GM13976 (cell line): ENCODE data around the gene KIF6.

Experiments used
- DNase-seq: peaks from one replicate; pipeline ENCODE4 v3.0.0; 2012; ENCODE audit warnings: low spot score
- in situ Hi-C: fragments of 300-500 bp; cut with MboI; formaldehyde crosslinking; loops from one replicate; pipeline ENCODE4 v1.12.0; 2022; ENCODE audit warnings: low sequenced_read_pairs, mixed read lengths, inconsistent platforms; ENCODE audit not compliant: unreplicated experiment
- TF ChIP-seq, protein P1 (sequence below): IDR thresholded peaks from 2 replicates; pipeline ENCODE4 v1.5.1; 2012; ENCODE audit warnings: borderline replicate concordance, mild to moderate bottlenecking; ENCODE audit not compliant: insufficient read depth; ENCODE audit errors: extremely low read depth, missing control alignments, control extremely low read depth

KIF6 gene

DNA sequence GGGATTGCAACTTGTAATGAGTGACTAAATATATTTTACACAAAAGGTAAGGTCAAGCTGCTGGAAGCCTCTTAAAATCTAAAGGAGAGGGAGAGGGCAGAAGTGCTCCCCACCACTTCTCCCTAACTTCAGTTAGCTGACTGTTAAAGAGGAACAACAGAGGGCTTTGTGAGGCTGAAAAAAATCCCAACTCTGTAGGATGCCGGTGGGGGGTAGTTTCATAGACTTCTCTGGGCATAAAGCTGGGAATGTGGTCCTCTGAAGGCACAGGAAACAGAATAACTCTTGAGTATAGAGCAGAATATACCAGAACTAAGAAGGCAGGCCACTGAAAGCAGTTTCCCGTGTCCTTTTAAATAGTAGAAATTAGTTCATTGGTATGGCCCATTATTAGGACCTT, 71.6 kb downstream of the KIF6 start:
- TF ChIP-seq, protein P1, sequence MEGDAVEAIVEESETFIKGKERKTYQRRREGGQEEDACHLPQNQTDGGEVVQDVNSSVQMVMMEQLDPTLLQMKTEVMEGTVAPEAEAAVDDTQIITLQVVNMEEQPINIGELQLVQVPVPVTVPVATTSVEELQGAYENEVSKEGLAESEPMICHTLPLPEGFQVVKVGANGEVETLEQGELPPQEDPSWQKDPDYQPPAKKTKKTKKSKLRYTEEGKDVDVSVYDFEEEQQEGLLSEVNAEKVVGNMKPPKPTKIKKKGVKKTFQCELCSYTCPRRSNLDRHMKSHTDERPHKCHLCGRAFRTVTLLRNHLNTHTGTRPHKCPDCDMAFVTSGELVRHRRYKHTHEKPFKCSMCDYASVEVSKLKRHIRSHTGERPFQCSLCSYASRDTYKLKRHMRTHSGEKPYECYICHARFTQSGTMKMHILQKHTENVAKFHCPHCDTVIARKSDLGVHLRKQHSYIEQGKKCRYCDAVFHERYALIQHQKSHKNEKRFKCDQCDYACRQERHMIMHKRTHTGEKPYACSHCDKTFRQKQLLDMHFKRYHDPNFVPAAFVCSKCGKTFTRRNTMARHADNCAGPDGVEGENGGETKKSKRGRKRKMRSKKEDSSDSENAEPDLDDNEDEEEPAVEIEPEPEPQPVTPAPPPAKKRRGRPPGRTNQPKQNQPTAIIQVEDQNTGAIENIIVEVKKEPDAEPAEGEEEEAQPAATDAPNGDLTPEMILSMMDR, result no peak
- in situ Hi-C loops, result no loop called here
- DNase-seq, result no peak

- no peak for DNase-seq
- in situ Hi-C loops, result no loop called here
These were observed 75.2 kb downstream of the KIF6 start for GRCh38 chr6:39649996-39650395.

GRCh38 chr6:39646751-39647420, 78.3 kb downstream of the KIF6 start:
- in situ Hi-C loops, result no loop called here
- DNase-seq, result peak; percentile 3
- TF ChIP-seq, protein P1, result no peak

More at GRCh38 chr6:39649996-39650395, 75.2 kb downstream of the KIF6 start:
- TF ChIP-seq, protein P1, result no peak

- in situ Hi-C loops, result no loop called here
- TF ChIP-seq, protein P1, result no peak
- no peak for DNase-seq
These were observed 82.9 kb downstream of the KIF6 start for GRCh38 chr6:39642270-39642669.

DNA sequence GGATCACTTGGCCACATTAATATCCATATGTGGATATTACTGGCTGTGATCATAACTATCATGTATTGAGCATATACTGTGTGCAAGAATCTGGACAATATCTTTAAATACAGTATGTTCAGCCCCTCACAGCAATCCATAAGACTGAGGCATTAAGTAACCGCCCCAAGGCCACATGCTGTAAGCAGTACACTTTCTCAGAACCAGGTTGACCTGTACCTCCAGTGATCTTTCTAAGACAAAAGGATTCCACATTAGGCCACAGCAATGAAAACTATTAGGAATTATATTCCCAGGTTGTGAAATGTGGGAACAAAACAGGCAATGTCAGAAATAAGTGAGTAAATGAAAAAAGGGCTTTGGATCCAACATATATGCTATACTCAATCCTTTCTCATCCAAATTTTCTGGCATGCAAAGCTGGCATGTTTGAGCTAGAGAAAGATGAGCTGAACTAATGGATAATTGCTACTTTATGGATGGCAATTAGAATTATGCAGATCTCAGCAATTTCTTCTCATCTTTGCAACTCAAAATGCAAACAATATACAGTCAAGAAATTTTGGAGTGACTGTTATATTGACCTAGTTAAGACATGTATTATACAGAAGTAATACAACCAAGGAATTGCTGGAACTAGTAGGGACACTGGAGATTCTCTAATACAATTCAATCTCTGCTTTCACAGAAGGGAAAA, 86.9 kb downstream of the KIF6 start:
- TF ChIP-seq, protein P1, result no peak
- in situ Hi-C loops, result no loop called here

DNA sequence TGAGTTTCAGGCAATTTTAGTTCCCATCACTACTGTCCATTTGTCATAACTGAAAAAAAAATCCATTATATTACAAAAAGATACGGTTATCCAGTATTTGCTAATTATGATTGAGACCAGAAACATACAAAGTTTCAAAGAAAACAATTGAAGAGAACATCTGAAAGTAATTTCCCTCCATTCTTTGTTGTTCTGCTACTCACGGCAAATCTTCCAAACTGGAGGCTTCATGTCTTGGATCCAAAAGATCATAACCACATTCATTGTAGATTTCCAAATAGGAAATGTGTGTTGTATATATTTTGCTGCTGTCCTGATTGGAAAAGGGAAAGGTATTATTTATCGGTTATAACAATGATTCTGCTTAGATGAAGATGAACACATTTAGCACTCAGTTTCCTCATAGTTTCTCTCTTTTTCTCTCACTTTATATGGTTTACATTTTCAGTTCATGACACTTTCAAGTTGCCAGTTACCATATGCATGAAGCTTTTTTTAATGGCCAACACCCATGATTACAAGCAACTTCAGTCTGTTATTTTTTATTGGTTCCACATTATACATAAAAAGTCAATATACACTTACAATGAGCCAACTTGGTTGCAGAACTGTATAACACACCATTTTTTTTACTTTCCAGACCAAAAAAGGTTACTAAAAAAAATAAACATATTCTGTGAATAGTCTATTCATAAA, 90.4 kb downstream of the KIF6 start:
- TF ChIP-seq, protein P1, result no peak
- no peak for DNase-seq
- in situ Hi-C loops, result no loop called here

More for the DNA sequence above, 86.9 kb downstream of the KIF6 start:
- no peak for DNase-seq
